H9 (cell line): ENCODE data around the gene RET. TPM values are rescaled to one million over a fixed set of nuclear protein-coding genes. Genes with fewer than 3 reads are reported as not detected.
A peak's percentile ranks its signal among the peaks of the same experiment; 100 is the strongest.

Source experiments
- DNase-seq: peaks from one replicate; pipeline ENCODE4 v3.0.0-alpha.2; 2017
- H2AFZ ChIP-seq: one replicate; pipeline ENCODE4 v1.6.1; 2013; ENCODE audit warnings: mild to moderate bottlenecking, low read length, control low read depth, moderate library complexity
- H2AK5ac ChIP-seq: 2 replicates; pipeline ENCODE4 v1.6.1; 2013; ENCODE audit warnings: low read length, control low read depth, mixed read lengths; ENCODE audit not compliant: insufficient read length
- H2BK120ac ChIP-seq: one replicate; pipeline ENCODE4 v1.6.1; 2013; ENCODE audit warnings: low read depth, mild to moderate bottlenecking, low read length, control low read depth, inconsistent platforms; ENCODE audit not compliant: poor library complexity, severe bottlenecking
- H2BK12ac ChIP-seq: 2 replicates; pipeline ENCODE4 v1.6.1; 2013; ENCODE audit warnings: low read length, control low read depth, mixed read lengths, low read depth; ENCODE audit not compliant: insufficient read length
- H2BK15ac ChIP-seq: 2 replicates; pipeline ENCODE4 v1.6.1; 2013; ENCODE audit warnings: low read depth, low read length, control low read depth
- H2BK20ac ChIP-seq: one replicate; pipeline ENCODE4 v1.6.1; 2013; ENCODE audit warnings: low read depth, mild to moderate bottlenecking, low read length, control low read depth, inconsistent platforms; ENCODE audit not compliant: poor library complexity, severe bottlenecking
- H2BK5ac ChIP-seq: 2 replicates; pipeline ENCODE4 v1.6.1; 2013; ENCODE audit warnings: low read length, control low read depth, mixed read lengths; ENCODE audit not compliant: insufficient read length
- H3K14ac ChIP-seq: 2 replicates; pipeline ENCODE4 v1.6.1; 2013; ENCODE audit warnings: low read length, control low read depth; ENCODE audit not compliant: insufficient read depth
- H3K18ac ChIP-seq: 2 replicates; pipeline ENCODE4 v1.6.1; 2013; ENCODE audit warnings: low read depth, mild to moderate bottlenecking, mixed read lengths, low read length, control low read depth; ENCODE audit not compliant: insufficient read length
- H3K23ac ChIP-seq: 2 replicates; pipeline ENCODE4 v1.6.1; 2013; ENCODE audit warnings: low read length, control low read depth, mixed read lengths, low read depth; ENCODE audit not compliant: insufficient read length
- H3K23me2 ChIP-seq: 2 replicates; pipeline ENCODE4 v1.6.1; 2013; ENCODE audit warnings: low read depth, mild to moderate bottlenecking, mixed read lengths, low read length, control low read depth; ENCODE audit not compliant: insufficient read length, poor library complexity, severe bottlenecking
- H3K27ac ChIP-seq: 2 replicates; pipeline ENCODE4 v1.5.1; 2013; ENCODE audit warnings: low read length, control low read depth, mixed read lengths, low read depth; ENCODE audit not compliant: insufficient read length
- H3K27me3 ChIP-seq: 2 replicates; pipeline ENCODE4 v1.6.1; 2013; ENCODE audit warnings: low read length, control low read depth, inconsistent platforms; ENCODE audit not compliant: insufficient read depth
- H3K4ac ChIP-seq: 2 replicates; pipeline ENCODE4 v1.6.1; 2013; ENCODE audit warnings: low read depth, mild to moderate bottlenecking, control low read depth, inconsistent platforms, low read length, moderate library complexity
- H3K4me1 ChIP-seq: 2 replicates; pipeline ENCODE4 v1.6.1; 2013; ENCODE audit warnings: low read length, control low read depth, inconsistent platforms; ENCODE audit not compliant: insufficient read depth
- H3K4me2 ChIP-seq: 2 replicates; pipeline ENCODE4 v1.6.1; 2013; ENCODE audit warnings: low read length, control low read depth, mixed read lengths; ENCODE audit not compliant: insufficient read length, insufficient read depth
- H3K56ac ChIP-seq: 2 replicates; pipeline ENCODE4 v1.6.1; 2013; ENCODE audit warnings: low read depth, mild to moderate bottlenecking, mixed read lengths, low read length, control low read depth; ENCODE audit not compliant: insufficient read length
- H3K79me1 ChIP-seq: 2 replicates; pipeline ENCODE4 v1.6.1; 2013; ENCODE audit warnings: low read depth, mild to moderate bottlenecking, moderate library complexity, low read length, control low read depth, inconsistent platforms; ENCODE audit not compliant: insufficient read depth, poor library complexity, severe bottlenecking
- H3K79me2 ChIP-seq: 2 replicates; pipeline ENCODE4 v1.6.1; 2013; ENCODE audit warnings: low read length, control low read depth, inconsistent platforms; ENCODE audit not compliant: insufficient read depth
- H3K9ac ChIP-seq: 2 replicates; pipeline ENCODE4 v1.6.1; 2013; ENCODE audit warnings: low read length, control low read depth, mixed read lengths; ENCODE audit not compliant: insufficient read length; ENCODE audit errors: extremely low read depth
- H3K9me3 ChIP-seq: one replicate; pipeline ENCODE4 v1.6.1; 2013; ENCODE audit warnings: low read depth, low read length, inconsistent platforms; ENCODE audit not compliant: control insufficient read depth
- H3T11ph ChIP-seq: one replicate; pipeline ENCODE4 v1.6.1; 2013; ENCODE audit warnings: mild to moderate bottlenecking, low read length, control low read depth, inconsistent platforms
- H4K20me1 ChIP-seq: one replicate; pipeline ENCODE4 v1.6.1; 2013; ENCODE audit not compliant: control insufficient read depth, insufficient read length, insufficient read depth
- H4K5ac ChIP-seq: 2 replicates; pipeline ENCODE4 v1.6.1; 2013; ENCODE audit warnings: low read depth, mild to moderate bottlenecking, mixed read lengths, low read length, control low read depth; ENCODE audit not compliant: insufficient read length
- H4K8ac ChIP-seq: replicated peaks from 2 replicates; pipeline ENCODE4 v1.6.1; 2013; ENCODE audit warnings: low read length, control low read depth, mixed read lengths, low read depth; ENCODE audit not compliant: insufficient read length
- H4K91ac ChIP-seq: 2 replicates; pipeline ENCODE4 v1.6.1; 2013; ENCODE audit warnings: low read depth, mild to moderate bottlenecking, moderate library complexity, mixed read lengths, low read length, control low read depth; ENCODE audit not compliant: insufficient read length
- H3K27ac Mint-ChIP-seq, 3 experiments: 2 replicates in 2 of 3; 3 replicates in 1 of 3; pipeline ENCODE4 v1.8.0; 2020 to 2021; ENCODE audit warnings: mixed read lengths in 3 of 3, mild to moderate bottlenecking in 1 of 3, moderate library complexity in 1 of 3
- H3K27me3 Mint-ChIP-seq: 2 replicates; pipeline ENCODE4 v1.8.0; 2021; ENCODE audit warnings: low read depth, mild to moderate bottlenecking, moderate library complexity, mixed read lengths
- H3K36me3 Mint-ChIP-seq, 3 experiments: 2 replicates in 2 of 3; 3 replicates in 1 of 3; pipeline ENCODE4 v1.8.0; 2020 to 2021; ENCODE audit warnings: low read depth in 3 of 3, mixed read lengths in 3 of 3; ENCODE audit not compliant: insufficient read depth in 1 of 3
- H3K4me1 Mint-ChIP-seq, 2 experiments: 2 replicates each; pipeline ENCODE4 v1.8.0; 2020; ENCODE audit warnings: mixed read lengths in 2 of 2
- H3K4me3 Mint-ChIP-seq, 2 experiments: 2 replicates in 1 of 2; 3 replicates in 1 of 2; pipeline ENCODE4 v1.8.0; 2020 to 2021; ENCODE audit warnings: mild to moderate bottlenecking in 2 of 2, mixed read lengths in 2 of 2, moderate library complexity in 1 of 2
- H3K9me3 Mint-ChIP-seq, 2 experiments: 2 replicates in 1 of 2; 3 replicates in 1 of 2; pipeline ENCODE4 v1.8.0; 2020; ENCODE audit warnings: mild to moderate bottlenecking in 2 of 2, mixed read lengths in 2 of 2, moderate library complexity in 1 of 2
- CTCF ChIP-seq: fragments of 200-600 bp; sonication (generic); conservative IDR thresholded peaks from 3 replicates; pipeline ENCODE4 v1.8.0; 2021; ENCODE audit warnings: antibody characterized with exemption, mild to moderate bottlenecking
- WGBS: extraction: QIAGEN DNeasy Blood & Tissue Kit; methylation state at CpG from one replicate; pipeline ENCODE4 v1.1.7; 2013; ENCODE audit warnings: missing lambda C conversion rate, low lambda C conversion rate, mixed read lengths; ENCODE audit not compliant: insufficient read length; ENCODE audit errors: extremely low coverage; 5-methylcytosine and 5-hydroxymethylcytosine counted together
- total RNA-seq: library from RNA; stranded (reverse); gene quantifications from 2 replicates; pipeline ENCODE4 v1.2.1, GENCODE V29; 2021

Gene RET
- total RNA-seq, 1 experiment from 2014 or later = 12.2 TPM

- Mint-ChIP-seq H3K27me3 (peaks cover 2% of the 10 kb centered on the region; the same call in 1 of the 2 replicates), H3K27ac (no peak overlapping the region), H3K4me1 (peaks cover 16% of the 10 kb centered on the region in 2 experiments), H3K36me3 (no peaks in the 10 kb centered on the region), H3K4me3 (no peak overlapping the region), H3K9me3 (no peaks in the 10 kb centered on the region; a peak in 1 of 5 replicates)
- Histone ChIP-seq H3K4me1 (no peaks in the 10 kb centered on the region), H2BK20ac (no peak overlapping the region), H4K20me1 (no peaks in the 10 kb centered on the region), H3K18ac (no peak overlapping the region), H3K27ac (no peak overlapping the region), H2BK12ac (no peak overlapping the region), H2BK15ac (no peak overlapping the region), H3K79me1 (no peaks in the 10 kb centered on the region), H3K4me2 (no peak overlapping the region), H3K9me3 (no peaks in the 10 kb centered on the region), H4K5ac (no peak overlapping the region), H3K4ac (no peak overlapping the region), H3K23ac (no peak overlapping the region), H3K23me2 (no peaks in the 10 kb centered on the region), H4K8ac (no peak overlapping the region), H2BK5ac (no peak overlapping the region), H4K91ac (no peak overlapping the region), H3K27me3 (no peaks in the 10 kb centered on the region), H2AFZ (no peak overlapping the region), H2AK5ac (no peak overlapping the region), H3K9ac (no peak overlapping the region), H3K79me2 (no peaks in the 10 kb centered on the region), H3T11ph (no peak overlapping the region), H3K56ac (no peak overlapping the region), H2BK120ac (no peak overlapping the region), H3K14ac (no peak overlapping the region)
- WGBS = no CpG with 5 or more reads among the region's 12 CpGs
- DNase-seq = peak; percentile 44
- TF ChIP-seq CTCF = peak; percentile 63
These were observed 34.1 kb upstream of the RET start for GRCh38 chr10:43042503-43043341.
